Tibial artery (tissue), 4 donors: Measurements from ENCODE around the gene SLC26A6.

ENCODE experiments used
- DNase-seq, 2 donors: peaks; one replicate each; pipeline ENCODE4 v3.0.0-alpha.2; 2019
- H3K27ac ChIP-seq, 2 donors: fragments of 200-600 bp; sonication (generic) in 1 of 2; 1 replicate in 1 of 2; 2 replicates in 1 of 2; pipeline ENCODE4 v1.5.1; 2018 to 2019; ENCODE audit warnings: mild to moderate bottlenecking in 1 of 2
- H3K27me3 ChIP-seq, 2 donors: fragments of 200-600 bp; sonication (generic) in 1 of 2; one replicate each; pipeline versions ENCODE4 v1.5.1 to v1.6.0; 2016 to 2019
- H3K36me3 ChIP-seq, 3 donors: fragments of 200-600 bp; sonication (generic) in 2 of 3; one replicate each; pipeline ENCODE4 v1.5.1; 2016 to 2019; ENCODE audit warnings: mild to moderate bottlenecking in 2 of 3
- H3K4me1 ChIP-seq, 4 donors: fragments of 200-600 bp; sonication (generic) in 2 of 4; 1 replicate in 3 of 4; 2 replicates in 1 of 4; pipeline ENCODE4 v1.5.1; 2016 to 2019
- H3K4me3 ChIP-seq, 2 donors: fragments of 200-600 bp; sonication (generic) in 1 of 2; 1 replicate in 1 of 2; 2 replicates in 1 of 2; pipeline ENCODE4 v1.5.1; 2018 to 2019; ENCODE audit warnings: mild to moderate bottlenecking in 2 of 2
- H3K9me3 ChIP-seq, 3 donors: fragments of 200-600 bp; sonication (generic) in 1 of 3; one replicate each; pipeline ENCODE4 v1.5.1; 2016 to 2019
- CTCF ChIP-seq, 2 experiments: fragments of 200-600 bp in 1 of 2; fragments of 450-650 bp in 1 of 2; IDR thresholded peaks; one replicate each; pipeline ENCODE4 v1.5.1; 2017 to 2019; ENCODE audit warnings: antibody characterized with exemption in 2 of 2, mild to moderate bottlenecking in 1 of 2, moderate library complexity in 1 of 2
- intact Hi-C: fragments of 100-400 bp; cut with DNase I; formaldehyde crosslinking; loops from one replicate; pipeline ENCODE4 v1.15.0; 2023; ENCODE audit warnings: low total_unique reads

SLC26A6 gene

GRCh38 chr3:48593337-48593736 is 41.9 kb downstream of the SLC26A6 start:
- peaks cover 0 to 43% (median 37%) of the 10 kb centered on the region in 4 donors for H3K4me1 ChIP-seq

GRCh38 chr3:48592519-48593087 is 42.7 kb downstream of the SLC26A6 start:
- H3K27ac ChIP-seq, result no peak overlapping the region
- no peak for TF ChIP-seq CTCF (IDR thresholded peaks at IDR 0.05)
- peaks cover 0 to 6% of the 10 kb centered on the region in 2 donors for H3K27me3 ChIP-seq
- H3K9me3 ChIP-seq, result no peaks in the 10 kb centered on the region
- H3K4me3 ChIP-seq, result no peak overlapping the region
- peaks cover 0 to 35% (median 30%) of the 10 kb centered on the region in 4 donors for H3K4me1 ChIP-seq
- no peak for DNase-seq
- H3K36me3 ChIP-seq, result peaks cover 0 to 22% (median 0%) of the 10 kb centered on the region in 3 donors
- intact Hi-C loops, result loop anchor here (5.0 kb wide), 1 partner anchor 35 kb away; the partner anchor contains the start of gene PFKFB4

More at GRCh38 chr3:48593337-48593736, 41.9 kb downstream of the SLC26A6 start:
- Histone ChIP-seq H3K27ac (no peak overlapping the region), H3K36me3 (peaks cover 0 to 22% (median 0%) of the 10 kb centered on the region in 3 donors), H3K9me3 (no peaks in the 10 kb centered on the region), H3K27me3 (peaks cover 0 to 6% of the 10 kb centered on the region in 2 donors), H3K4me3 (no peak overlapping the region)
- intact Hi-C loops, result loop anchor here (5.0 kb wide), 1 partner anchor 36 kb away; the partner anchor contains the start of gene PFKFB4
- DNase-seq, result no peak
- TF ChIP-seq CTCF (IDR thresholded peaks at IDR 0.05), result no peak

GRCh38 chr3:48591886-48592518 is 43.3 kb downstream of the SLC26A6 start:
- Histone ChIP-seq H3K36me3 (peaks cover 0 to 24% (median 0%) of the 10 kb centered on the region in 3 donors), H3K4me1 (peaks cover 0 to 29% (median 25%) of the 10 kb centered on the region in 4 donors), H3K9me3 (no peaks in the 10 kb centered on the region), H3K27me3 (peaks cover 0 to 6% of the 10 kb centered on the region in 2 donors), H3K27ac (no peak overlapping the region), H3K4me3 (no peak overlapping the region)
- TF ChIP-seq CTCF (IDR thresholded peaks at IDR 0.05), result no peak
- intact Hi-C loops, result loop anchor here (5.0 kb wide), 1 partner anchor 35 kb away; the partner anchor contains the start of gene PFKFB4
- no peak for DNase-seq

- Histone ChIP-seq H3K27me3 (peaks cover 0 to 6% of the 10 kb centered on the region in 2 donors), H3K27ac (no peak overlapping the region), H3K4me3 (no peak overlapping the region), H3K4me1 (peaks cover 0 to 24% (median 22%) of the 10 kb centered on the region in 4 donors), H3K9me3 (no peaks in the 10 kb centered on the region), H3K36me3 (peaks cover 0 to 30% (median 0%) of the 10 kb centered on the region in 3 donors)
- intact Hi-C loops, result loop anchor here (5.0 kb wide), 1 partner anchor 34 kb away; the partner anchor contains the start of gene PFKFB4
- no peak for TF ChIP-seq CTCF (IDR thresholded peaks at IDR 0.05)
- DNase-seq, result no peak
Measured at GRCh38 chr3:48591436-48591835, 43.8 kb downstream of the SLC26A6 start.

GRCh38 chr3:48588230-48588629 is 47.0 kb downstream of the SLC26A6 start:
- Histone ChIP-seq H3K27me3 (no peaks in the 10 kb centered on the region), H3K27ac (no peak overlapping the region), H3K4me3 (no peak overlapping the region), H3K9me3 (no peaks in the 10 kb centered on the region), H3K36me3 (peaks cover 0 to 62% (median 5%) of the 10 kb centered on the region in 3 donors), H3K4me1 (no peaks in the 10 kb centered on the region)
- no peak for TF ChIP-seq CTCF (IDR thresholded peaks at IDR 0.05)
- DNase-seq, result no peak
- intact Hi-C loops, result no loop called here
